ENCODE data around the gene CST5. TPM values are rescaled to one million over a fixed set of nuclear protein-coding genes. Genes with fewer than 3 reads are reported as not detected.
"Not testable (repeated sequence)": the region's sequence is repeated elsewhere in the genome, so short reads cannot be mapped to it uniquely, and the experiment has no call there.

Gene CST5
- total RNA-seq, 1 experiment from 2014 or later: not detected

DNA sequence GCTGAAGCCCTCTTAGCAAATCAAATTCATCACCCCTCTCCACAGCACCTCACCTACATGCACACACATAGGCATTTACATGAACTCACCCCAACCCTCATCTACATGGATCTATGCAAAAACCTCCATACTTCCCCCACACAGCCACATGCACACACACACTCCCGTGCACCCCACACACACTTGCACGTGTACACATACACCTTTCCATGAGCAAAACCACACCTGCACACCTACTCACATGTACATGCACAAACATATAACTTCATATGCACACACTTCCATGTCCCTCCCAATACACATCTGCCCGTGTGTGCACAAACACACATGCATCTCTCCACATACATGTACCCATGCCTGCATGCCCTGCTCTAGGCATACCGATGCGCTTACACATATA lies 23.3 kb downstream of the CST5 start:
- DNase-seq (ENCODE audit: low read depth): no peak

DNA sequence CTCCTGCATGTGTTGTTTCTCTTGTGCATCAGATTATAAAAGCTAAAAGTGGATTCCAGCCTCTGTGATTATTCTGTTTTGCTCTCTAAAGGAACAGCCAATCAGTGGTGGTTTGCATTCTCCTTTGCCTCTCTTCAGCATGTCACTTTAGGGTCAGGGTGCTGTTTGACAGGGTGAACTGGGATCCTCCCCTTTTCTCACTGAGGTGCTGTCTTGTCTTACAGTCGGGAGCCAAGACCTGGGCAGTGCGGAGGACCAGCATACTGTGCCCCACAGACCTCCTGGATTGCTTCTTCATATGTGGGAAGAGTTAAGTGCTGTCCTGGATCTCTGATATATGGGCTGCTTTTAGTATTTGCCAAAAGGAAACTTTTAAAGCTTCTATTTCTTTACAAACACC lies 37.9 kb downstream of the CST5 start:
- no peak for DNase-seq (ENCODE audit: low read depth)

DNA sequence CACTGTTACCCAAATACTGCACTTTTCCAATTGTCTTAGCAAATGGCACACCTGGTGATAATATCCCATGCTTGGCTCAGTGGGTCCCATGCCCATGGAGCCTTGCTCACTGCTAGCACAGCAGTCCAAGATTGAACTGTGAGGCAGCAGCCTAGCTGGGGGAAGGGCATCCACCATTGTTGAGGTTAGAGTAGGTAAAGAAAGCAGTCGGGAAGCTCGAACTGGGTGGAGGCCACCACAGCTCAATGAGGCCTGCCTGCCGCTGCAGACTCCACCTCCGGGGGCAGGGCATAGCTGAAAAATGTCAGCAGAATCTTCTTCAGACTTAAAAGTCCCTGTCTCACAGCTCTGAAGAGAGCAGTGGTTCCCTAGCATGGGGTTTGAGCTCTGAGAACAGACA lies 43.8 kb downstream of the CST5 start:
- DNase-seq (ENCODE audit: low read depth): no peak

DNA sequence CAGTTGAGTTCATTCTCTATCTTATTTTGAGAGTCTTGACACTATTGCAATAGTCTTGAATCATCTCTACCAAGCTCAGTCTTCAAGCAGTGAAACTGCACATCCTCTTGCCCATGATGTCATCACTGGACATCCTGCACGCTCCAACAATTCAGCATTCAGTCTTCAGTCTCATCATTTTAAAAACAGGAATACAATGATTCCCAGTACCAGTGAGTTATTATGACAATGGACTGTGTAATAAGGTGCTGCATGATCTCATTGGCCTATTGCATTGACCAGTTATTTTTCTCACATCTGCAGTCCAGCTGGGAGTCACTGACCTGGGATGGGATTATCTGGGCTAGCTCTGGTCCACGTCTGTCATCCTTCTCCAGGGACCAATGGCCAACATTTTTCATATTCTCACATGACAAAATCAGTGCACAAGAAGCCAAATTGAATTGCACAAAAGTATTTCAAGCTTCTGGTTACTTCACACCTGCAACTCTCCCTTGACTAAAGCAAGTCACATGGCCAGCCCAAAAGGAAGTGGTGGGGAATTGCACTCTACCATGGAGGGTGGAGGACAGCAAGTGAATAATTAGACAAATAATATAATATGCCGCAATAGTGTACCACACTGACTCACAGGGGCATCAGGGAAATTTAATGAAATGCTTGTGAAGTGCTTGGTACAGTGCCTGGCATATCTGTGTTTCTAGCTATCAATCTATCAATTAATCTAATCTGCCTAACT lies 46.6 kb downstream of the CST5 start:
- no peak for DNase-seq (ENCODE audit: low read depth)

DNA sequence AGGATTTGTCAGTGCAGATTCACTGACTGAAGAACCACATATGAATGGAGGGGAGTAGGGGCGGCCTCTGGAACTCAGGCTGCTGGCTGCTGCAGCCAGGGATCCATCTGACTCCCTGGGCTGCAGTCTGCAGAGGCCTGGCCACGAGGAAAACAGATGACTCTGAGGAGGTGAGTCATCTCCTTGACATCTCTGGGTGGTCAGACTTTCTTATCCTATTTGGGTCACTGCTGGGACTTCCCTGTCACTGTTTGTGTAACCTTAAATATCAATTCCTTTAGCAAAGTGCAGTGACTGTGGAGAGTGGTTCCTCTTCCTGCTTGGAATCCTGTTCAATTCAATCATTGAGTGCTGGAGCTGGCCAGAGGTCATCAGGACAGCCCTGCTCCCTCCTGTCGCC lies 47.6 kb downstream of the CST5 start:
- DNase-seq (ENCODE audit: low read depth): not testable (repeated sequence)

DNA sequence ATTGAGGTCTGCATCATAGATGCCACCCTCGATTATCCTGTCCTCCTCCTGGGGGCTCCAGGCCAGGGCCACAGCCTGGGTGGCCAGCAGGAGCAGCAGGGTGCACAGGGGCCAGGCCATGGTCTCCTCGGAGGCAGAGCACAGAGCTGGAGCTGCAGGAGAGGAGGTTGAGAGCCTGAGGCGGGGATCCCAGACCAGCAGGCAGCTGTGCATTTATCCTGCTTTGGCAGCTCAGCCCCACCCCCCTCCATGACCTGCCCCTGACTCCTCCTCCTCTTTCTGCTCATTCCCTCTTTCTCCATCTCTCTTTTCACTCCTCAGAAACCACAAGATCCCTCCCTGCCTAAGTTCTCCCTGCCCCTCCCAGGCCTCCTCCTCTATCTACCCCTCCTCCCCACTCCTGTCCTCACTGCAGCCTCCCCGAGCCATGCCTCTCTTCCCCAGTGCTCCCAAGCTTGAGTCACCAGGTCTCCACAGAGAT lies 53.0 kb downstream of the CST5 start, which contains the start of gene CST2:
TSS of gene CST2 (minus strand) at position 189 of the 481 bp plus-strand sequence. CDS start at position 120, 69 bp downstream.
- DNase-seq (ENCODE audit: low read depth): no peak

Other genes with a start within 250 kb of the CST5 start
- gene CST3, start 241.8 kb downstream of the CST5 start, total RNA-seq (2014; rRNA removed): 356 and 431 TPM in 2 replicates
- not detected in 2 replicates for gene CST4, start 190.7 kb downstream of the CST5 start, total RNA-seq (2014; rRNA removed)
- gene CST1, start 128.8 kb downstream of the CST5 start, total RNA-seq (2014; rRNA removed): not detected in 2 replicates
- gene CST2, start 53.0 kb downstream of the CST5 start, total RNA-seq (2014; rRNA removed): not detected in 2 replicates
- not detected in 2 replicates for gene GGTLC1, start 109.0 kb upstream of the CST5 start, total RNA-seq (2014; rRNA removed)

Measured in LHCN-M2 (cell line).